HFFc6 (cell line): Measurements from ENCODE around the gene SYDE1. TPM values are rescaled to one million over a fixed set of nuclear protein-coding genes. Genes with fewer than 3 reads are reported as not detected.

ENCODE experiments used
- DNase-seq: peaks from one replicate; pipeline ENCODE4 v3.0.0-alpha.2; 2018
- H3K27ac Mint-ChIP-seq: 2 replicates; pipeline ENCODE4 v1.8.0; 2020; ENCODE audit warnings: mild to moderate bottlenecking, mixed read lengths
- H3K27me3 Mint-ChIP-seq: 2 replicates; pipeline ENCODE4 v1.8.0; 2021; ENCODE audit warnings: mild to moderate bottlenecking, moderate library complexity, mixed read lengths; ENCODE audit not compliant: insufficient read depth
- H3K36me3 Mint-ChIP-seq: 2 replicates; pipeline ENCODE4 v1.8.0; 2021; ENCODE audit warnings: low read depth, mixed read lengths
- H3K4me1 Mint-ChIP-seq: 2 replicates; pipeline ENCODE4 v1.8.0; 2020; ENCODE audit warnings: low read depth, mixed read lengths
- H3K4me3 Mint-ChIP-seq: 2 replicates; pipeline ENCODE4 v1.8.0; 2020; ENCODE audit warnings: mild to moderate bottlenecking, moderate library complexity, mixed read lengths
- H3K9me3 Mint-ChIP-seq: 2 replicates; pipeline ENCODE4 v1.8.0; 2020; ENCODE audit warnings: mild to moderate bottlenecking, mixed read lengths
- total RNA-seq, 6 experiments: library from RNA; stranded (reverse); fragmentation: NEBNext Ultra II Directional; extraction: Animal tissue kit (Norgen Biotek cat#: 25700); gene quantifications; 2 replicates in 1 of 6; 3 replicates in 5 of 6; pipeline ENCODE4 v1.2.3, GENCODE V29; 2021
- TF ChIP-seq, protein P1 (sequence below): fragments of 200-600 bp; sonication (generic); IDR thresholded peaks from 2 replicates; pipeline ENCODE4 v1.5.0; 2021; ENCODE audit warnings: antibody characterized with exemption, mild to moderate bottlenecking

The SYDE1 gene
- total RNA-seq, 6 experiments from 2014 or later: 88.6 to 96.1 (median 92.0) TPM

- DNase-seq: no peak
- H3K27ac Mint-ChIP-seq: no peak overlapping the region
- H3K27me3 Mint-ChIP-seq: peaks cover 4% of the 10 kb centered on the region
- no peaks in the 10 kb centered on the region for H3K36me3 Mint-ChIP-seq
- no peak overlapping the region for H3K4me3 Mint-ChIP-seq
- H3K4me1 Mint-ChIP-seq: peaks cover 18% of the 10 kb centered on the region
- TF ChIP-seq, protein P1, sequence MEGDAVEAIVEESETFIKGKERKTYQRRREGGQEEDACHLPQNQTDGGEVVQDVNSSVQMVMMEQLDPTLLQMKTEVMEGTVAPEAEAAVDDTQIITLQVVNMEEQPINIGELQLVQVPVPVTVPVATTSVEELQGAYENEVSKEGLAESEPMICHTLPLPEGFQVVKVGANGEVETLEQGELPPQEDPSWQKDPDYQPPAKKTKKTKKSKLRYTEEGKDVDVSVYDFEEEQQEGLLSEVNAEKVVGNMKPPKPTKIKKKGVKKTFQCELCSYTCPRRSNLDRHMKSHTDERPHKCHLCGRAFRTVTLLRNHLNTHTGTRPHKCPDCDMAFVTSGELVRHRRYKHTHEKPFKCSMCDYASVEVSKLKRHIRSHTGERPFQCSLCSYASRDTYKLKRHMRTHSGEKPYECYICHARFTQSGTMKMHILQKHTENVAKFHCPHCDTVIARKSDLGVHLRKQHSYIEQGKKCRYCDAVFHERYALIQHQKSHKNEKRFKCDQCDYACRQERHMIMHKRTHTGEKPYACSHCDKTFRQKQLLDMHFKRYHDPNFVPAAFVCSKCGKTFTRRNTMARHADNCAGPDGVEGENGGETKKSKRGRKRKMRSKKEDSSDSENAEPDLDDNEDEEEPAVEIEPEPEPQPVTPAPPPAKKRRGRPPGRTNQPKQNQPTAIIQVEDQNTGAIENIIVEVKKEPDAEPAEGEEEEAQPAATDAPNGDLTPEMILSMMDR: no peak
- H3K9me3 Mint-ChIP-seq: no peaks in the 10 kb centered on the region
Observed at GRCh38 chr19:15129856-15130585, 22.8 kb downstream of the SYDE1 start.

DNA sequence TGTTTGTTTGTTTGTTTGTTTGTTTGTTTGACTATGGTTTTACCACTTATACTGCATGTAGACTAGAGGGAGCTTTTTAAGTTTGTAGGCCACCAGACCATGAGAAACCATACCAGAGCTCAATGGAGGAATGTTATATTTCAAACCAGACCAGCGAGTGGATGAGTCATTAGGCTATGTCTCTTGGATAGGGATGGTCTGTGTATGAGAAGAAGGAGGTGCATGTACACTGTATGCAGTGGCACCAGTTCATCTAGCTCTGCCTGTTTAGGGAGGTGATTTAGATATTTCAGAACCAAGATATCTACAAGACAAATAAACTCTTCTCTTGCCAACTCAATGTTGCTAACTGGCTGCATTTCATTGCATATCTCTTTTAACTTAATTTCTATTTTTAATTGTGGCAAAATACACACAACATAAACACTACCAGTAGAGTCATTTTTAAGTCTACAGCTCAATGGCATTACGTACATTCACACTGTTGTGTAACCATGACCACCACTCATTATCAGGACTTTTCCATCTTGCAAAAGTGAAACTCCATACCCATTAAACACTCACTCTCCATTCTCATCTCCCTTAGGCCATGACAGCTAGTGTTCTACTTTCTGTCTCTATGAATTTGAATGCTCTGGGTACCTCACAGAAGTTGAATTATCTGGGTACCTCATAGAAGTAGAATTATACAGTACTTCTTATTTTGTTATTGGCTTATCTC is 29.2 kb downstream of the SYDE1 start:
- H3K9me3 Mint-ChIP-seq: peaks cover 12% of the 10 kb centered on the region
- no peak overlapping the region for H3K4me3 Mint-ChIP-seq
- DNase-seq: no peak
- H3K27me3 Mint-ChIP-seq: peaks cover 8% of the 10 kb centered on the region; the same call in 1 of the 2 replicates
- TF ChIP-seq, protein P1: no peak
- H3K4me1 Mint-ChIP-seq: peaks cover 37% of the 10 kb centered on the region
- H3K27ac Mint-ChIP-seq: peak overlapping the region; percentile 6; the same call in 1 of the 2 replicates
- H3K36me3 Mint-ChIP-seq: peaks cover 4% of the 10 kb centered on the region; the same call in 1 of the 2 replicates

- DNase-seq: peak; percentile 60
- H3K9me3 Mint-ChIP-seq: peaks cover 12% of the 10 kb centered on the region
Observed at GRCh38 chr19:15137777-15138176, 30.6 kb downstream of the SYDE1 start.

GRCh38 chr19:15138427-15138826 is 31.2 kb downstream of the SYDE1 start:
- H3K9me3 Mint-ChIP-seq: peaks cover 13% of the 10 kb centered on the region
- peaks cover 37% of the 10 kb centered on the region for H3K4me1 Mint-ChIP-seq
- H3K36me3 Mint-ChIP-seq: peaks cover 4% of the 10 kb centered on the region; the same call in 1 of the 2 replicates
- TF ChIP-seq, protein P1: no peak
- H3K4me3 Mint-ChIP-seq: peak overlapping the region; percentile 5
- peak overlapping the region; percentile 69 for H3K27ac Mint-ChIP-seq
- peaks cover 4% of the 10 kb centered on the region for H3K27me3 Mint-ChIP-seq
- DNase-seq: peak; percentile 16

More at GRCh38 chr19:15137777-15138176, 30.6 kb downstream of the SYDE1 start:
- Mint-ChIP-seq H3K36me3 (peaks cover 4% of the 10 kb centered on the region; the same call in 1 of the 2 replicates), H3K4me1 (peaks cover 37% of the 10 kb centered on the region), H3K27me3 (peaks cover 7% of the 10 kb centered on the region), H3K4me3 (peak overlapping the region; percentile 5; the same call in 1 of the 2 replicates), H3K27ac (peak overlapping the region; percentile 69)
- TF ChIP-seq, protein P1: no peak

GRCh38 chr19:15141143-15141542 is 33.9 kb downstream of the SYDE1 start:
- Mint-ChIP-seq H3K27me3 (peaks cover 4% of the 10 kb centered on the region), H3K9me3 (peaks cover 24% of the 10 kb centered on the region), H3K4me3 (no peak overlapping the region), H3K4me1 (peaks cover 43% of the 10 kb centered on the region), H3K36me3 (peaks cover 10% of the 10 kb centered on the region), H3K27ac (no peak overlapping the region)
- TF ChIP-seq, protein P1: no peak
- no peak for DNase-seq
